ENCODE measurements around the gene TAF8.

The TAF8 gene

DNA sequence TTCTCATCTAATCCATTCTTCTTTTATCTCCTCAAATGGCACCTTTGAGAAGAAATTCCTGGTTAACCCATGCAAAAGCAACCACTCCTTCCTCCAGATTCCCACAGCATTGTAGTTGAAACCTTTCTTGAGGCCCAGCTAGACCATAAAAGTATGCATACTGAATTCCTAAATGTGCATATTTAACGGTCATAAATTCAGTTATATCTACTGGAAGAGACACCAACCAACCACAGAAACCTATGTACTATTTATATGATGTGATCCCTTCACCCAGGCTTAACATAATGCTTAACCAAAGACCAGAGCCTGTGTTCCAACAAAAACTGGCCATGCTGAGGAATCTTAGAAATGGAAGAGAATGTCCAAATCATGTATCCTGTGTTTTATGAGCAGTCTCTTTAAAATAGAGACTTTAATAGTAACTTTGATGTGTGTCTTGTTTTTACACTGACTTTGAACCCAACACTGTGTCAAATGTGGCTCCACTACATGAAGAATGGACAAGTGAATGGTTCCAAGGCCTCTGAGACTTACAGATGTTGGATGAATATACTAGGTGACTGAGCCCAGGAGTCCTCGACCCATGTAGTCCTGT is 11.4 kb upstream of the TAF8 start:
- H3K4me3 Mint-ChIP-seq, result peak overlapping the region; percentile 73
- H3K27ac Mint-ChIP-seq, result peak overlapping the region; percentile 98
- H3K36me3 Mint-ChIP-seq, result peaks cover 40% of the 10 kb centered on the region
- CTCF ChIA-PET, result interaction anchor here (0.8 to 13.8 kb wide), 12 partner anchors 9 to 252 kb away, joined by 3 to 259 read pairs (median 11); partner anchors contain the start of genes BYSL, CCND3, MED20 and TOMM6
- H3K27me3 Mint-ChIP-seq, result no peaks in the 10 kb centered on the region
- peaks cover 87% of the 10 kb centered on the region for H3K4me1 Mint-ChIP-seq
- DNase-seq, result no peak
- no peaks in the 10 kb centered on the region for H3K9me3 Mint-ChIP-seq

DNA sequence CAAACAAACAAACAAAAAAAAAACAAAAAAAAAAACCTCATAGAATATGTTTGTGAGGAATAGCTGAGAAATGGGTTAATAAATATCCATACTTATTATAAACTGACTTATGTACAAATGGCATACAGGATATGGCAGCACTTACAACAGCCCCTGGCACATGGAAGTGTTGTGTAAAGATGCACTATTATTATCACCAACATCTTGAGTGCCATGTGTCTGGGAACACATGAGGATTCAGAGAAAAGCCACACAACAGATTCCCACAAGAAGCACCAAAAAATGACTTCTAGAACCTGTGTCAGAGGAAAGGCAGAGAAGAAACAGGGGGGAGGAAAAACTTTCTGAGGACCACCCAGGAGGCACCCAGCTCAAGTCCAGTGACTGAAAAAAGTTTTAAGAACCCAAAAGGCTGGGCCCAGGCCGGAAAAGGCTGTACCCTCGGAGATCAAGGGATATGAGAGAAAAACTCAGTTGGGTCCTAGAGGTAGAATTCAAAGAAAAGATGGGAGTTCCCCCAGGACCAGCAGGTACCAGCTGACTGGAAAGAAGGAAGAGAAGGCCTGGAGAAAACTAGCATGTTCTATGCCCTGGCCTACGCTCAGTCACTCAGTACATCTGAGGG is 9.4 kb upstream of the TAF8 start:
- H3K27me3 Mint-ChIP-seq, result no peaks in the 10 kb centered on the region
- peak overlapping the region; percentile 98 for H3K27ac Mint-ChIP-seq
- peaks cover 33% of the 10 kb centered on the region for H3K36me3 Mint-ChIP-seq
- peaks cover 92% of the 10 kb centered on the region for H3K4me1 Mint-ChIP-seq
- H3K9me3 Mint-ChIP-seq, result no peaks in the 10 kb centered on the region
- CTCF ChIA-PET, result interaction anchor here (0.8 to 13.8 kb wide), 16 partner anchors 9 to 254 kb away, joined by 3 to 259 read pairs (median 8); partner anchors contain the start of genes BYSL, MED20, TAF8 and TOMM6
- H3K4me3 Mint-ChIP-seq, result peak overlapping the region; percentile 64
- peak; percentile 36 for DNase-seq

DNA sequence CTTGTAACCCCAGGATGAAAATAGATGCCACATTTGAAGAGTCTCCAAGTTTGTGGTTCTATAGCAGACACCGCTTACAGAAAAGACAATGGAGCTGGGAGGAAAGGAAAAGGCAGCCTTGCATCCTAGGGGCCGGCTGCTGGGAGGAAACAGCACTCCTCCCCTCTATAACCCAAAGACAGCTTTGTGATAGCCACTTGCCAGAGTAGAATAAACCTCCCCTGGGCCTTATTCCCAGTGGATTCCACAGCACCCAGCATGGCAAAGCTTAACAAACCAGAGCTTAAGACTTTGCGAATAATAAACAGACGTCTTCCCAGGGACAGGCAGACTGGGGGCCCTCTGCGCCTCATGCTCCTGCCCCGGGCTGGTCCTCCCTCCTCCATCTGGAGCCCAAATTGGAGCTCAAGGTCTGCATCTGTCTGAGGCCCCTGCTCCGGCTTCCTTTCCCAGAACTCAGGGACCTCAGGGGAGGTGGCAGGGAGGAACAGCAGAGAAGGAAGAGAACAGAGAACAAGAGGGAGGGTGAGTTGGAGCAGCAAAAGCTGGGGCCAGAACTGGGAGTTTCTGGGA is 8.8 kb upstream of the TAF8 start:
- H3K4me1 Mint-ChIP-seq, result peaks cover 94% of the 10 kb centered on the region
- CTCF ChIA-PET, result interaction anchor here (0.7 to 13.8 kb wide), 16 partner anchors 9 to 255 kb away, joined by 3 to 259 read pairs (median 8); partner anchors contain the start of genes BYSL, MED20, TAF8 and TOMM6
- no peak for DNase-seq
- peak overlapping the region; percentile 64 for H3K4me3 Mint-ChIP-seq
- H3K36me3 Mint-ChIP-seq, result peaks cover 35% of the 10 kb centered on the region
- no peaks in the 10 kb centered on the region for H3K9me3 Mint-ChIP-seq
- peak overlapping the region; percentile 98 for H3K27ac Mint-ChIP-seq
- H3K27me3 Mint-ChIP-seq, result no peaks in the 10 kb centered on the region

- no peaks in the 10 kb centered on the region for H3K27me3 Mint-ChIP-seq
- CTCF ChIA-PET, result interaction anchor here (0.7 to 13.8 kb wide), 16 partner anchors 8 to 260 kb away, joined by 3 to 259 read pairs (median 10); partner anchors contain the start of genes BYSL, CCND3, MED20 and PRICKLE4
- H3K4me3 Mint-ChIP-seq, result peak overlapping the region; percentile 64
- DNase-seq, result no peak
- no peaks in the 10 kb centered on the region for H3K9me3 Mint-ChIP-seq
- H3K27ac Mint-ChIP-seq, result peak overlapping the region; percentile 98
- peaks cover 40% of the 10 kb centered on the region for H3K36me3 Mint-ChIP-seq
- peaks cover 94% of the 10 kb centered on the region for H3K4me1 Mint-ChIP-seq
Measured at GRCh38 chr6:42042108-42042507, 8.2 kb upstream of the TAF8 start.

DNA sequence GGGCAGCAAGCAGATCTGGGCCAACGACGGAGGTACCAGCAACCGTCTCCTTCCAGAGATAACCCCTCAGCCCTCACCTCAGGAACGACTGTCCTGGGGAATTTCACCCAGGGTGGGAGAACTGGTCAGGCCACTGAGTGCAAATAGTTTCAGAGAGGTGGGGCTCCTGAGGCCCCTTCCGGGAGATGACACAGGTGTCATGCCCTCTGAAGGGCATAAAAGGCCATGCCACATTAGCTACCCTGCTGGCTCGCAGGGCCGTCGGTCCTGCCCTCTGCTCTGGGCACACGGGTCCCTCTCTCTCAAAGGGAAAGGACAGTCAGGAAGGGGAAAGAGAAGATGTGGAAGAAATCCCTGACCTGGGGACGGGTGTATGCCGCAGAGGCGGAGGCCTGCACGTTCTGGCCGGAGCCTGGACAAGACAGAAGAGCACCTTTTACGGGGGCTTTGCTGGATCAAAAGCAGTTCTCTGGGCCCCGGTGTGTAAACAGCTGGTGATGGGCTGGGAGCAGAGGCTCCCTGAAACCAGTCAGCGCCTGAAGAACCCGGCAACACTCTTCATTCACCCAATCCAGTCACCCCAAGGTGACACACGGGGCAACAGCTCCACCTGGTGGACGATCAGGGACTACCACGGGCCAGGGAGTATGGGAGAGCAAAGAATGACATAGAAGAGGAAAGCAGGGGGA is 6.4 kb upstream of the TAF8 start:
- Mint-ChIP-seq H3K4me1 (peaks cover 90% of the 10 kb centered on the region), H3K36me3 (peaks cover 46% of the 10 kb centered on the region), H3K27ac (peak overlapping the region; percentile 98), H3K9me3 (no peaks in the 10 kb centered on the region), H3K27me3 (no peaks in the 10 kb centered on the region), H3K4me3 (peak overlapping the region; percentile 64)
- DNase-seq, result peak; percentile 95
- CTCF ChIA-PET, result interaction anchor here (0.7 to 13.8 kb wide), 35 partner anchors 8 to 504 kb away, joined by 3 to 259 read pairs (median 5); partner anchors contain the start of genes BYSL, CCND3, FRS3 and MED20

- no peaks in the 10 kb centered on the region for H3K27me3 Mint-ChIP-seq
- no peaks in the 10 kb centered on the region for H3K9me3 Mint-ChIP-seq
- H3K4me1 Mint-ChIP-seq, result peaks cover 89% of the 10 kb centered on the region
- H3K36me3 Mint-ChIP-seq, result peaks cover 41% of the 10 kb centered on the region
- peak overlapping the region; percentile 88 for H3K27ac Mint-ChIP-seq
- CTCF ChIA-PET, result interaction anchor here (0.5 to 13.8 kb wide), 21 partner anchors 21 to 361 kb away, joined by 3 to 259 read pairs (median 5); partner anchors contain the start of genes BYSL, MED20, TOMM6 and USP49
- DNase-seq, result peak; percentile 87
- H3K4me3 Mint-ChIP-seq, result peak overlapping the region; percentile 97
Measured at GRCh38 chr6:42045538-42046460, 4.5 kb upstream of the TAF8 start.

GRCh38 chr6:42046464-42047212 is 3.7 kb upstream of the TAF8 start:
- Mint-ChIP-seq H3K27me3 (no peaks in the 10 kb centered on the region), H3K4me1 (peaks cover 89% of the 10 kb centered on the region), H3K4me3 (peak overlapping the region; percentile 97), H3K27ac (peak overlapping the region; percentile 88), H3K36me3 (peaks cover 45% of the 10 kb centered on the region), H3K9me3 (no peaks in the 10 kb centered on the region)
- no peak for DNase-seq
- CTCF ChIA-PET, result interaction anchor here (0.8 to 13.8 kb wide), 14 partner anchors 11 to 269 kb away, joined by 3 to 259 read pairs (median 10); partner anchors contain the start of genes BYSL, MED20 and TOMM6

- H3K4me3 Mint-ChIP-seq, result peak overlapping the region; percentile 97
- no peaks in the 10 kb centered on the region for H3K27me3 Mint-ChIP-seq
- H3K36me3 Mint-ChIP-seq, result peaks cover 44% of the 10 kb centered on the region
- peak overlapping the region; percentile 88 for H3K27ac Mint-ChIP-seq
- CTCF ChIA-PET, result interaction anchor here (0.8 to 13.8 kb wide), 9 partner anchors 10 to 270 kb away, joined by 3 to 259 read pairs (median 76); partner anchors contain the start of genes BYSL, MED20, TOMM6 and USP49
- peaks cover 88% of the 10 kb centered on the region for H3K4me1 Mint-ChIP-seq
- no peaks in the 10 kb centered on the region for H3K9me3 Mint-ChIP-seq
- no peak for DNase-seq
Measured at GRCh38 chr6:42047213-42047590, 3.1 kb upstream of the TAF8 start.

- Mint-ChIP-seq H3K4me1 (peaks cover 88% of the 10 kb centered on the region), H3K27me3 (no peaks in the 10 kb centered on the region), H3K4me3 (peak overlapping the region; percentile 97), H3K36me3 (peaks cover 43% of the 10 kb centered on the region), H3K9me3 (no peaks in the 10 kb centered on the region), H3K27ac (peak overlapping the region; percentile 90)
- CTCF ChIA-PET, result interaction anchor here (1.1 to 13.8 kb wide), 9 partner anchors 40 to 272 kb away, joined by 3 to 259 read pairs (median 10); partner anchors contain the start of genes BYSL, MED20, TOMM6 and USP49
- DNase-seq, result no peak
Measured at GRCh38 chr6:42047790-42048405, 2.4 kb upstream of the TAF8 start.

- H3K4me3 Mint-ChIP-seq, result peak overlapping the region; percentile 97
- H3K9me3 Mint-ChIP-seq, result no peaks in the 10 kb centered on the region
- H3K36me3 Mint-ChIP-seq, result peaks cover 45% of the 10 kb centered on the region
- H3K27ac Mint-ChIP-seq, result peak overlapping the region; percentile 98
- CTCF ChIA-PET, result interaction anchor here (1.1 to 13.8 kb wide), 11 partner anchors 8 to 274 kb away, joined by 3 to 259 read pairs (median 6); partner anchors contain the start of genes BYSL, MED20, TOMM6 and USP49
- peaks cover 81% of the 10 kb centered on the region for H3K4me1 Mint-ChIP-seq
- H3K27me3 Mint-ChIP-seq, result no peaks in the 10 kb centered on the region
- DNase-seq, result peak; percentile 41
Measured at GRCh38 chr6:42049116-42049809, 1.1 kb upstream of the TAF8 start.

- H3K36me3 Mint-ChIP-seq, result peaks cover 49% of the 10 kb centered on the region
- no peaks in the 10 kb centered on the region for H3K27me3 Mint-ChIP-seq
Measured at GRCh38 chr6:42049948-42050296, 402 bp upstream of the TAF8 start.

More at GRCh38 chr6:42049948-42050296, 402 bp upstream of the TAF8 start:
- DNase-seq, result peak; percentile 56
- Mint-ChIP-seq H3K27ac (peak overlapping the region; percentile 98), H3K4me3 (peak overlapping the region; percentile 97), H3K9me3 (no peaks in the 10 kb centered on the region), H3K4me1 (peaks cover 80% of the 10 kb centered on the region)
- CTCF ChIA-PET, result interaction anchor here (1.0 to 4.5 kb wide), 5 partner anchors 9 to 367 kb away, joined by 3 to 21 read pairs (median 8); partner anchors contain the start of genes BYSL, MED20 and TOMM6
